HG02571 (cell line): ENCODE measurements around the gene FAM184B.
"Not testable (repeated sequence)": the region's sequence is repeated elsewhere in the genome, so short reads cannot be mapped to it uniquely, and the experiment has no call there.

Experiments
- ATAC-seq: cut with Tn5 transposase; IDR thresholded peaks from one replicate; pipeline ENCODE4 v1.9.1; 2021; ENCODE audit warnings: mild to moderate bottlenecking, moderate library complexity; ENCODE audit not compliant: unreplicated experiment

The FAM184B gene

DNA sequence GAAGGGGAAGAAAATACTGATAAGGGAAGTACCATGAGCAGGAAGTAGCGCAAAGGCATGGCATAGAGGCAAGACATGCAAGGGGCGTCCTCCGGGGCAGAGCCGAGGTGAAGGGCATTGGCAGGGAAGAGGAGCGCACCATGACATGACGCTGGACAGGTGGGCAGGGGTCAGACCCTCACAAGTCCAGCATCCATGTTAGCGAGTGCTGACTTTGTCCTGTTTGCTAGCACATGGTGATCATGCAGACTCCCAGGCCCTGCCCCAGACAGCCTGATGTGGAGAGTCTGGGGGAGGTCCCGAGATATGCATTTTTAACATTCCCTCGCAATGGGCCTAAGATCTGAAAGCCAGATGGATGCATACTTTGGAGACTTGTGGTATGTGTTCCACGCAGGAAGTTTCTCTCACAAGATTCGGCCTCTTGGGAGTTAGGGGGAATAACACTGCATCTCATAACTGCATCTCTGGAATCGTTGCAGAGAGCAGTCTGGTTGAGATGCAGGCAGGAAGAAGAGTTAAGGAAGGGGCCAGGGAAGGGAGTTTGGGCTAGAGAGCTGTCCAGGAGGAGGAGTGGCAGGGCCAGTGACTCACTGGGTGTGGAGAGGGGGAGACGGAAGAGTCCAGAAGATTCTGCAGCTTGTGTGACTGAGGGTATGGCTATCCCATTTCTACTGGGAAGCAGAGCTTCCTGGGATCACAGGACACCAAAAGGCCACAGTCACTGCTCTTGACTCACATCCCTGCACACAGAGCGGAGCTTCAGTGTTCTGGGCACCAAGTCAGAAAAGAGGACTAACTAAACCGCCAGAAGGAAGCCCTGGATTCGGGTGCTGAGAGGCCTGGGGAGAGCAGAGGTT, 59.7 kb downstream of the FAM184B start:
- no peak for ATAC-seq

DNA sequence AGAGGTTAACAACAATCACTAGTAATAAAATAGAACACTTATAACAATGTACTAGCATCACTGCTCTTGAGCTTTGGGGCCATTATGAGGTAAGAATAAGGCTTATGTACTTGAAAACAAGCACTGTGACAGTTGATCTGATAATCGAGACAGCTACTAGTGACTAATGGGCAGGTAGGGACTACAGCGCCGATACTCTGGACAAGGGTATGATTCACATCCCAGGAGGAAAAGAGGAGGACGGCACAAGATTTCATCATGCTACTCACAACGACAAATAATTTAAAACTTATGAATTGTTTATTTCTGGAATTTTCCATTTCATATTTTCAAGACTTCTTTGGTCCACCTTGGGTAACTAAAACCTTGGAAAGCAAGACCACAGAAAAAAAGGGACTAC, 62.3 kb downstream of the FAM184B start:
- ATAC-seq = no peak

- ATAC-seq = no peak
Observed at GRCh38 chr4:17718471-17718870, 63.0 kb downstream of the FAM184B start.

- ATAC-seq = no peak
Observed at GRCh38 chr4:17717301-17717700, 64.1 kb downstream of the FAM184B start.

GRCh38 chr4:17715511-17715910, 65.9 kb downstream of the FAM184B start:
- ATAC-seq = no peak

DNA sequence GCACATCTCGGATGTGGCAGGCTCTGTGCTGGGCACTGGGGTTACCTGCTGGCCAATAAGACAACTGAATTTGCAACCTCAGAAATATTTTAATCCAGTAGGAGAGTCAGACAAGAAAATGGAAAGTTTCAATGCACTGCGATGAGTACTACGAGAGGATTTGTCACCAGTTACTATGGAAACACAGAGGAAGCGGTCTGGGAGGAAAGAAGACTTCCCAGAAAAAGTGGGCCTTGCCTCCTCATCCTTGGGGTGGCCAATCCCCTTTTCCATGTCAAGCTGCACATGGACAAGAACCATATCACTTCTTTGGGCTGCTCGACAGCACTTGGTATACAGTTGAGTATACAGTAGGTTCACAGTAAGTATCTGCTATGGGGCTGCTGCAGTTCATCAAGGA, 67.6 kb downstream of the FAM184B start:
- no peak for ATAC-seq

DNA sequence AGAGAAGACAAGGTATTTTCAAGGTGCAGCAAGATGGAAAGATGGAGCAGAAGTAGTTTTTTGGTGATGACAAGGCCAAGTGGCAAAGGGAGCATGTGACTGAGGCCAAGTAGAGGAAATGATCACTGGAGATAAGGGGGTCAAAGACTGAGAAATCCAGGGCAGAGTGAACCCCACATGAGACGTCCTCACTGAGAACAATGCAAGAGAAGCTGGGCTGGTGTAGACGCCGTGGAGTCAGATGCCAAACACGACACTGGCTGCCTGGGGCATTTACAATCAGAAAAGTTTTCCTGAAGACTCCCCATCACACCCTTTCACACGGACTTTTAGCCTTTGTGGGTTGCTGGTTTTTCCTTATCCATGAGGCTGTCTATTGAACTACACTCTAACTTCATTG, 69.3 kb downstream of the FAM184B start:
- ATAC-seq = no peak

DNA sequence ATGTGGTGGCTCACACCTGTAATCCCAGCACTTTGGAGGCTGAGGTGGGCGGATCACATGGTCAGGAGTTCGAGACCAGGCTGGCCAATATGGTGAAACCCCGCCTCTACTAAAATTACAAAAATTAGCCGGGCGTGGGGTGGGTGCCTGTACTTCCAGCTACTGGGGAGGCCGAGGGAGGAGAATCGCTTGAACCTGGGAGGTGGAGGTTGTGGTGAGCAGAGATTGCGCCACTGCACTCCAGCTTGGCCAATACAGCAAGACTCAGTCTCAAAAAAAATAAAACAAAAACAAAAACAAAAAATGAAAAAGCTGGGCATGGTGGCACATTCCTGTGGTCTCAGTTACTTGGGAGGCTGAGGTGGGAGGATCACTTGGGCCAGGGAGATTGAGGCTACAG, 70.2 kb downstream of the FAM184B start:
- ATAC-seq = not testable (repeated sequence)

DNA sequence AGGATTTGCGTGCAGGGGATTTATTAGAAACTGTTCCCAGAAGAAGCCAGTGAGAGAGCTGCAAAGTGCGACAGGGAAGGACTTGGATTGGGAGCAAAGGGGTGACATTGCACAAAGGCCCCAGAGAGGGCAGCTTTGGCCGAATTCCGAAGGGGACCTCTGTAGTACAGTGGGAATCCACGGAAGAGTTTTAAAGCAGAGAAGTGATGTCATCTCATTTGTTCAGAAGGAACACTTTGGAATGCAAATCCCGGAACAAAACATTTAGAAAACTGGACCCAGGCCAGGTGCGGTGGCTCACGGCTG, 71.7 kb downstream of the FAM184B start:
- no peak for ATAC-seq

DNA sequence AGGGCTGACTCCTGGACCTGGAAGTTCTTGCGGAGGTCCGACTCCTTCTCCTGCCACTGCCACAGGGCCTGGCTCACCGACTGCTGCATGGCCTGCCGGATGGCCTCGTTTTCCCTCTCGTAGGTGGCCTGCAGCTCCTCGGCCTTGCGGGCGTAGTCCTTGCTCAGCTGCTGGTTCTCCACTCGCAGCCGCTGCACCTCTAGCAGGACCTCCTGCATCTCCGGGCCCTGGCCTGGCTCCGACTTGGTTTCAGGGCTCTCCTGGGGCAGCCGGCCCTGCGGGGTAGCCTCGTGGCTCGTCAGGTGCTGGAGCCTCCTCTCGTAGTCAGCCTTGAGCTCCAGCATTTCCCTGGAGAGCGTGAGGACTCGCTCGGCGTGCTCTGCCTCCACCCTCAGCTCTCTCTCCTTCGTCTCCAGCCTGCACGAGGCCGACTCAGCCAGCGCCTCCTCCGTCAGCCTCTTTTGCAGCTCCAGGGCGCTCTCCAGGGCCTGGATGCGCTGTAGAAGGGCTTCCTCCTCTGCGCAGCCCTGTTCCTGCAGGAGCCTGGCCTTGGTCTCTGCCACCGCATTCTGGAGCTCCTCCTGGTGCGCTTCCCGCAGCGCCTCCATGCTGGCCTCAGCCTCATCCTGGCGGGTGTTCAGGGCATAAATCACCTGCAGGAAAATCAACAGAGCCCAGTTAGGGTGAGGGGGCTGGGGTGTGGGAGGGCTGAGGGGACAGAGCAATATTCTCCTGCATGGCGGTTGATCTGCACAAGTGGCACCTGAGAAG, 72.2 kb downstream of the FAM184B start:
- ATAC-seq = no peak

DNA sequence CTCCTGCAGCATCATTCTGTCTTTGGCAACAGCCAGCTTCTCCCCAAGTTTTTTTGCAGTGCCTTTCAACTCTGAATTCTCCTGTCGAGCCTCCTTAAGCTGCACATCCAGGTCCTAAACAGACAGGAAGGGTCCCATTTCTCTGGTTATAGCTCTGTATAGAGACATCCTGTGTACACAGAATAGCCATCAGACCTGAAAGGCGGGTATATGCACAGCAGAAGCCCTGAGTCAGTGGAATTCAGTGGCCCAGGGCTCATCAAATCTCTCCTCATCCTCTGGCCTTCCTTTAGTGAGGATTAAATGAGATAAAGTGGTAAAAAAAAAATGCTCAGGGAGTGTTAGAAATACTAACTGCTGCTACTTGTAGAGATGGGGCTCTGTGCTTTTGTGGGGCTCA, 73.8 kb downstream of the FAM184B start:
- ATAC-seq = no peak

DNA sequence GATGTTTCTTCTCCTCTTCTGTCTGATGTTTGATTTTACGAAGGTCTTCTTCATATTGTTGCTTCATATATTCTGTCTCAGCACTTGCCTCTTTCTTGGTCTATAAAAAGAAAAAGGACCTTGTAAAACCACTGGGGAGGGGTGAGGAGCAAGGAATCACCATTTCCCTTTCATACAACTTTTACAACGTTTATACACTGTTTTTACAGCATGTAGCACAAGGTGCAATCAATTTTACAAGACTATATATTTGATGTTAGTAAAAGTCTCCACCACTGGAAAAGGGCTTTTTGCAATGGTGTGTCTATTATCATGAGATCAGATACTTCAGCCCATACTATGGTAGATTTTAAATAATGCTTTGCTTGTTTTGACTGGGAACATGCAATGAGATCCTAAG, 76.3 kb downstream of the FAM184B start:
- no peak for ATAC-seq

DNA sequence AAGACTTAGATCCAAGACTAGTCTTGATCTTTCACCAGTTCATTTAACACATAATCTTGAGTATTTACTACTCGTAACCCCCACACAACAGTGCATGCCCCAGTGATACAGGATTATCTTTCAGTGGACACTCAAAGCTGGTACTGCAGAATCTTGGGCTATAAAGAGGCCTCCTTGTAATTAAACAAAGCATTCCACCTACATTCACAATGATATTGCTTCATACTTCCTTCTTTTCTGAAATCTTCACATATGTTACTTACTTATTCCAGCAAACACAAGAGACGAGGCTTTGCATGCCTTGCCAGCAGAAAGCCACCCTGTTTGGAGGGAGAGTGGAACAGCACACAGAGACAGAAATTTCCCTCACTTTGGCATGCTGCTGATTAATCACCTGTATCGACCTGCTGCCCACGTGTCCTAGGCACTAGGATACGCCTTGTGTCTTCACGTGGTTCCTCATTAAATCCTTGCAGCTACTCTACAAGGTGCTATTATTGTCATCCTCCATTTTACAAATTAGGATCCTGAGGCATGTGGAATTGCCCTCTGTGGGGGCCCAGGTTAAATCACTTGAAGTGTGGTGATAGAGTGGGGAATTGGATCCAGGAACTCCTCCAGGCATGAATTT, 77.3 kb downstream of the FAM184B start:
- ATAC-seq = no peak

DNA sequence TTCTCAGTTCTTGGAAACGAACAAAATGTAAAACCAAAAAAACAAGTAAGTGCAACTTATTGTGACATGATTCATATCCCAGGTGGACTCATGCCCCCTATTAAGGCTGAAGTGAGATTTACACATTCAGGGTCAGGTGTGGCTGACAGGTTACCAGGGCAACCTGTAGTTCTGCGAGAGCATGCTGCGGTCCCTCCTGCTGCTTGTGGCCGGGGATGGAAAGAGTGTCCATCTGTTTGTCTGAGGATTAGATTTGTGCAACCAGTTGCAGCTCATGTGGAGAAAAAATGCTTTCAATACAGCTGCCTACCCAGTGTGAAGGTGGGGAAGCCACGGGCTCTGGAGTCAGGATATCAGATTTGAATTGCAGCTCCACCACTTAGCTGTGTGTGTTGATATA, 78.8 kb downstream of the FAM184B start:
- ATAC-seq = no peak

GRCh38 chr4:17701882-17702281, 79.5 kb downstream of the FAM184B start:
- no peak for ATAC-seq

- ATAC-seq = no peak
Observed at GRCh38 chr4:17701138-17701839, 80.1 kb downstream of the FAM184B start.

GRCh38 chr4:17699380-17699779, 82.0 kb downstream of the FAM184B start:
- no peak for ATAC-seq

DNA sequence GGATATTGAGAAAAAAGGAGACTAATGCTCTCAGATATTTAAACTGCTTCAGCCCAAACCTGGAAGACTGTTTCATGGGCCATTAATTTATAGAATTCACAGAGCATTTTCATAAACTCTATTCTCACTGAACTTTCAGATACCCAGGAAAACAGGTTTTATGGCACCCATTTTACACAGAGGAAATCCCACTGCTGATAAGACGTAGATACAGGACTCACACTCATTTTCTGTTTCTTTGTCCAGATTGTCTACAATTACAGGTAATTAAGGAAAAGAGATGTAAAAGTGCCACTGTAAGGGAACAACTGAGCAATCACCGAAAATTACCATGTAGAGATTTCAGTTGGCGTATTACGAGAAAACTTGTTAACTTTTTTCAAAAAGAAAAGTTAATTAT, 83.3 kb downstream of the FAM184B start:
- ATAC-seq = no peak

DNA sequence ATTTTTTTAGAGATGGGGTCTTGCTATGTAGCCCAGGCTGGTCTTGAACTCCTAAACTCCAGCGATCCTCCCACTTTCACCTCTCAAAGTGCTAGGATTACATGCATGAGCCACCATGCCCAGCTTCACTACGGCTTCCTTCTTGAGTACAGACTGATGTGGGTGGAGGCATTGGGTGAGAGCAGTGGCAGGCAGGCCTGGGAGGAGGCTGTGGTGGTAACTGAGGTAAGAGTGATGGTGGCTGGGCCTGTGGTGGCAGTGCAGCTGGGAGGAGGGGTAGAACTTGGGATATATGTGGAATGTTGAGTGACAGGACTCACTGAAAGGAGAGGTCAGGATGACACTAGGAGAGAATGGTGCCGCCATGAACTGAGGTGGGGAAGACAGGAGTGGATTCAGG, 86.1 kb downstream of the FAM184B start:
- ATAC-seq = no peak

GRCh38 chr4:17694552-17694951, 86.9 kb downstream of the FAM184B start:
- ATAC-seq = no peak

- ATAC-seq = no peak
Observed at GRCh38 chr4:17690898-17691297, 90.5 kb downstream of the FAM184B start.
